NOMO-1 (cell line): ENCODE results near the gene SLC25A39.
"Not testable (repeated sequence)": the region's sequence is repeated elsewhere in the genome, so short reads cannot be mapped to it uniquely, and the experiment has no call there.

ENCODE experiments used
- DNase-seq, 2 experiments: peaks; one replicate each; lab custom pipeline; 2025; ENCODE audit not compliant: unreplicated experiment in 2 of 2; lab: John Stamatoyannopoulos, UW

Gene SLC25A39

GRCh38 chr17:44335968-44336367 lies 11.3 kb upstream of the SLC25A39 start:
- no peak for DNase-seq

GRCh38 chr17:44335564-44335963 lies 10.9 kb upstream of the SLC25A39 start:
- DNase-seq, result no peak

- DNase-seq, result peak in 1 of 2 experiments; percentile 47
Observed at GRCh38 chr17:44334727-44335126, 10.1 kb upstream of the SLC25A39 start.

- DNase-seq, result no peak
Observed at GRCh38 chr17:44334315-44334714, 9.7 kb upstream of the SLC25A39 start.

GRCh38 chr17:44333371-44333770 lies 8.7 kb upstream of the SLC25A39 start:
- peak in 1 of 2 experiments; percentile 57 for DNase-seq

GRCh38 chr17:44331249-44331760 lies 6.7 kb upstream of the SLC25A39 start:
- peak; percentile 54 to 68 for DNase-seq

GRCh38 chr17:44330263-44330662 lies 5.6 kb upstream of the SLC25A39 start:
- not testable (repeated sequence) for DNase-seq

- not testable (repeated sequence) for DNase-seq
Observed at GRCh38 chr17:44329516-44329915, 4.9 kb upstream of the SLC25A39 start.

- DNase-seq, result no peak
Observed at GRCh38 chr17:44327715-44328449, 3.3 kb upstream of the SLC25A39 start.

- peak; percentile 95 to 96 for DNase-seq
Observed at GRCh38 chr17:44326861-44327444, 2.3 kb upstream of the SLC25A39 start.

GRCh38 chr17:44324092-44324570 lies 492 bp downstream of the SLC25A39 start:
- DNase-seq, result no peak

GRCh38 chr17:44323359-44324091 lies 1.1 kb downstream of the SLC25A39 start:
- DNase-seq, result no peak

- no peak for DNase-seq
Observed at GRCh38 chr17:44322236-44322895, 2.3 kb downstream of the SLC25A39 start.

- DNase-seq, result no peak
Observed at GRCh38 chr17:44321246-44322120, 3.1 kb downstream of the SLC25A39 start.

- no peak for DNase-seq
Observed at GRCh38 chr17:44320066-44320465, 4.6 kb downstream of the SLC25A39 start.

- no peak for DNase-seq
Observed at GRCh38 chr17:44318077-44318892, 6.3 kb downstream of the SLC25A39 start.

- DNase-seq, result no peak
Observed at GRCh38 chr17:44317545-44317944, 7.1 kb downstream of the SLC25A39 start.

- DNase-seq, result no peak
Observed at GRCh38 chr17:44315760-44316731, 8.6 kb downstream of the SLC25A39 start.
